H1 (cell line): ENCODE measurements around the gene FBLN5. TPM values are rescaled to one million over a fixed set of nuclear protein-coding genes. Genes with fewer than 3 reads are reported as not detected.

ENCODE experiments used
- BCL11A ChIP-seq, 2 experiments: IDR thresholded peaks; one replicate each; pipeline ENCODE4 v1.6.1; 2011; ENCODE audit warnings: low read depth in 2 of 2, low read length in 2 of 2, mild to moderate bottlenecking in 2 of 2
- BRCA1 ChIP-seq: IDR thresholded peaks from 2 replicates; pipeline ENCODE4 v1.6.1; 2012; ENCODE audit warnings: low read depth, low read length, improper control_type of control experiment
- HDAC6 ChIP-seq: IDR thresholded peaks from one replicate; pipeline ENCODE4 v1.7.1; 2012; ENCODE audit warnings: low read depth, mild to moderate bottlenecking, inconsistent platforms, low read length, moderate library complexity
- MAFK ChIP-seq: IDR thresholded peaks from 2 replicates; pipeline ENCODE4 v1.6.1; 2012; ENCODE audit warnings: low read depth, mild to moderate bottlenecking, improper control_type of control experiment, low read length
- NANOG ChIP-seq: IDR thresholded peaks from 2 replicates; pipeline ENCODE4 v1.6.1; 2011; ENCODE audit warnings: low read length, low read depth, mild to moderate bottlenecking, inconsistent platforms; ENCODE audit not compliant: insufficient read depth, poor library complexity, severe bottlenecking
- TAF7 ChIP-seq: optimal IDR thresholded peaks from 2 replicates; pipeline ENCODE3; 2011; ENCODE audit warnings: low read depth, mild to moderate bottlenecking, inconsistent platforms, low read length, moderate library complexity, borderline replicate concordance
- TCF12 ChIP-seq: IDR thresholded peaks from 2 replicates; pipeline ENCODE4 v1.6.1; 2011; ENCODE audit warnings: low read depth, mild to moderate bottlenecking, low read length
- polyA plus RNA-seq, 7 experiments: library from polyadenylated mRNA; depleted of rRNA in 3 of 7; stranded (reverse) in 5 of 7; unstranded in 2 of 7; fragments of >200 nt in 5 of 7; fragments of 200-250 nt in 2 of 7; gene quantifications; 1 replicate in 5 of 7; 2 replicates in 1 of 7; 4 replicates in 1 of 7; pipeline versions ENCODE4 v1.2.1 to v1.2.3, GENCODE V29; 2011 to 2013; ENCODE audit warnings: missing spikeins in 2 of 7, mixed read lengths in 2 of 7
- total RNA-seq: library from RNA; stranded (reverse); fragmentation: NEBNext Ultra II Directional; extraction: Animal tissue kit (Norgen Biotek cat#: 25700); gene quantifications from 2 replicates; pipeline ENCODE4 v1.2.1, GENCODE V29; 2021
- TF ChIP-seq, protein P1 (sequence below), 3 experiments: IDR thresholded peaks; 1 replicate in 2 of 3; 2 replicates in 1 of 3; pipeline versions ENCODE4 v1.5.1 to v1.6.1; 2011; ENCODE audit warnings: low read length in 3 of 3, mild to moderate bottlenecking in 3 of 3, inconsistent platforms in 2 of 3, low read depth in 1 of 3, moderate library complexity in 1 of 3; ENCODE audit not compliant: insufficient read depth in 1 of 3; ENCODE audit errors: control extremely low read depth in 1 of 3
- TF ChIP-seq, protein P2 (sequence below): IDR thresholded peaks from 2 replicates; pipeline ENCODE4 v1.6.1; 2012; ENCODE audit warnings: inconsistent platforms

Gene FBLN5
- total and polyA plus RNA-seq, 2 of the 8 experiments (the other 6 are each of a cell fraction or from before 2014, with no cell fraction given), result 0.88 to 3.5 TPM

DNA sequence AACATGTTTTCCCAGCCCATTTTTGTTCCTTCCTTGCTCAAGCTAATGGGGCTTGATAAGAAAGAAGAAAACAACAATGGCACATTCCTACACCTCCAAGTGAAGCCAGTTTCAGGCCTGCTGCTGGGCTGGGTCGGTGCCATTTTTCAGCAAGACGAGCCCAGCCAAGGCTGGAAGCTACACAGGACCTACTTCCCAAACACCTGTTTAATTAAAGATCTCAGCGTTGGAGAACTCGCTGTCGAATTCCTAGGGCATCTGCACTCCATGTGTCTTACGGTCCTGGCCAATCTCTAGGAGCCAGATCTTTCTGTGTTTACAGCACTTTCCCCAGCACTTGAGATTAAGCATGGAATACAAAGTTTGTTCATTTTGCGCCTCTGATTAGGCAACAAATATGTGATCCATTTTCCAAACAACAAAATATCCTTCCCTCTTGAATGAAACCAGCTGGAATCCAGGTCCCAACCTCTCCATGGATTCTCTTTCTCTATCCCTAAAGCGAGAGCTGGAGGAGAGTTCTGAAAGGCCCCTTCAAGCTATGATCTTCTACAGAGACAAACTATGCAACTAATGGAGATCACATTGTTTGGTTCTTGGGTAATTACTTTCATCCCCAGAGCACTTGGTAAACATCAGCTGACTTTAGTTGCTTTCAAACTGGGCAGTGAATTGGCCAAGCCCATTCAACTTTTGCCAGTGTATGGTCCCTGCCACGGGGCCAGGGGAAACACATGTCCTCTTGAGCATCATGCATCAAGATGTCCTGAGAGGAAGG, 45.9 kb downstream of the FBLN5 start (continued):
- TF ChIP-seq, protein P1, sequence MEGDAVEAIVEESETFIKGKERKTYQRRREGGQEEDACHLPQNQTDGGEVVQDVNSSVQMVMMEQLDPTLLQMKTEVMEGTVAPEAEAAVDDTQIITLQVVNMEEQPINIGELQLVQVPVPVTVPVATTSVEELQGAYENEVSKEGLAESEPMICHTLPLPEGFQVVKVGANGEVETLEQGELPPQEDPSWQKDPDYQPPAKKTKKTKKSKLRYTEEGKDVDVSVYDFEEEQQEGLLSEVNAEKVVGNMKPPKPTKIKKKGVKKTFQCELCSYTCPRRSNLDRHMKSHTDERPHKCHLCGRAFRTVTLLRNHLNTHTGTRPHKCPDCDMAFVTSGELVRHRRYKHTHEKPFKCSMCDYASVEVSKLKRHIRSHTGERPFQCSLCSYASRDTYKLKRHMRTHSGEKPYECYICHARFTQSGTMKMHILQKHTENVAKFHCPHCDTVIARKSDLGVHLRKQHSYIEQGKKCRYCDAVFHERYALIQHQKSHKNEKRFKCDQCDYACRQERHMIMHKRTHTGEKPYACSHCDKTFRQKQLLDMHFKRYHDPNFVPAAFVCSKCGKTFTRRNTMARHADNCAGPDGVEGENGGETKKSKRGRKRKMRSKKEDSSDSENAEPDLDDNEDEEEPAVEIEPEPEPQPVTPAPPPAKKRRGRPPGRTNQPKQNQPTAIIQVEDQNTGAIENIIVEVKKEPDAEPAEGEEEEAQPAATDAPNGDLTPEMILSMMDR (IDR thresholded peaks at IDR 0.05; ENCODE audit: control extremely low read depth in 1 of 3, insufficient read depth in 1 of 3, low read depth in 1 of 3, low read length in 3 of 3), result no peak
- TF ChIP-seq TAF7, result no peak
- TF ChIP-seq TCF12, result no peak
- no peak for TF ChIP-seq MAFK
- no peak for TF ChIP-seq NANOG
- no peak for TF ChIP-seq BRCA1
- no peak for TF ChIP-seq HDAC6
- TF ChIP-seq BCL11A (IDR thresholded peaks at IDR 0.05; ENCODE audit: low read depth in 2 of 2, low read length in 2 of 2), result no peak
- TF ChIP-seq, protein P2, sequence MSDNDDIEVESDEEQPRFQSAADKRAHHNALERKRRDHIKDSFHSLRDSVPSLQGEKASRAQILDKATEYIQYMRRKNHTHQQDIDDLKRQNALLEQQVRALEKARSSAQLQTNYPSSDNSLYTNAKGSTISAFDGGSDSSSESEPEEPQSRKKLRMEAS, result no peak
- TF ChIP-seq, all 59 proteins: peak for 0
